Fibroblast of the aortic adventitia (primary cell): ENCODE results near the gene FSTL1. TPM values are rescaled to one million over a fixed set of nuclear protein-coding genes. Genes with fewer than 3 reads are reported as not detected.
A peak's percentile ranks its signal among the peaks of the same experiment; 100 is the strongest.

ENCODE experiments used
- DNase-seq: peaks from one replicate; pipeline ENCODE4 v3.0.0-alpha.2; 2010; ENCODE audit warnings: low read depth
- H3K4me3 ChIP-seq: 2 replicates; pipeline ENCODE4 v1.5.1; 2011; ENCODE audit warnings: low read depth, mild to moderate bottlenecking, control low read depth, low read length, moderate library complexity
- CTCF ChIP-seq: IDR thresholded peaks from 2 replicates; pipeline ENCODE4 v1.5.1; 2011; ENCODE audit warnings: mild to moderate bottlenecking, low read length, control low read depth, inconsistent platforms; ENCODE audit not compliant: insufficient read depth
- total RNA-seq: library from RNA; depleted of rRNA; stranded (reverse); fragments of >200 nt; gene quantifications from 2 replicates; pipeline ENCODE4 v1.2.3, GENCODE V29; 2012; ENCODE audit warnings: low replicate concordance

Gene FSTL1
- total RNA-seq, 1 donor = 765 TPM

- H3K4me3 ChIP-seq = no peak overlapping the region
- no peak for DNase-seq
- TF ChIP-seq CTCF = no peak
These were observed 23.3 kb upstream of the FSTL1 start for GRCh38 chr3:120473896-120474675.

DNA sequence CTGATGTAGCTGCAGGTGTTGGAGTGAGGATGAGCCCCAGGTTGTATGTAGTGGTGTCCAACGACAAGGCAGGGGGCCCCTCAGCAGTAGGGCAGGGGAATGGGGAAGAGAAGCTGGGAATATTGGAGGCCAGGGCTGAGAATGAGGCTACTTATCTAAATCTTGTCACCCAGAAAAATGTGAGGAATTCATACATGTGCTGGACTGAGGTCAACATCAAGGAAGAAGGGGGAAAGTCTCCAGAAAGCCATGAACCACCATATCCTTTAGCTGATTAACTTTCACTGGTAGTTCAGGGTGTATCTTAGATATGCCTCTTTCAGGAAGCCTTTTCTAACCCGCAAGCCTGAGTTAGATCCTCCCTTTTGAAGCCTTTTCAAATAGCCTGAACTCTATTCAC, 22.6 kb upstream of the FSTL1 start:
- peak; percentile 39 for DNase-seq
- no peak overlapping the region for H3K4me3 ChIP-seq
- TF ChIP-seq CTCF = no peak

DNA sequence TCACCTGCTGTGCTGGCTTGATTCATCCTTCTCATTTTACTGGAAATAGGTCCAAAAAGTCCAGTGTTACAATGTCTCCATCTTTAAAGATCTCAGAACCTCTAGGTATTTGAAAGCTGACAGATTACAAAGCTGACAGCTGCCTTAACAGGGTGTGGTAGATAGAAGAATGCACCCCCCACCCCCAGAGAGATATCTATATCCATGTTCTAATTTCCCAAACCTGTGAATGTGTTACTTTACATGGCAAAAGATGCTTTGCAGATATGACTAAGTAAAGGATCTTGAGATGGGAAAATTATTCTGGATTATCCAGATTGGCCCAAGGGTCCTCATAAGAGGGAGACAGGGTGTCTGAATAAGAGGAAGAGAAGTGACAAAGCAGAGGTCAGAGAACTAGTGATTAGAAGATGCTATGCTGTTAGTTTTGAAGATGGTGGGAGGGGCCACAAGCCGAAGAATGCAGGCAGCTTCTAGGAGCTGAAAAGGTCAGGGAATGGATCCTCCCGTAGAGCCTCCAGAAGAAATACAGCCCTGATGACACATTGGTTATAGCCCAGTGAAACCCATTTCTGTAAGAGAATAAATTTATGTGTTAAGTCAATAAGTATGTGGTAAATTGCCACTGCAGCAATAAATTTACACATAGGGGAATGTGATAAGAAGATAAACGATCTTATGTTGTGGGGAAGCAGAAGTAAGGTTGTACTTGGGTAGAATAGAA, 21.5 kb upstream of the FSTL1 start:
- TF ChIP-seq CTCF = no peak
- DNase-seq = no peak
- no peak overlapping the region for H3K4me3 ChIP-seq

- peak; percentile 67 for DNase-seq
- no peak for TF ChIP-seq CTCF
- no peak overlapping the region for H3K4me3 ChIP-seq
These were observed 20.9 kb upstream of the FSTL1 start for GRCh38 chr3:120471643-120472042.

DNA sequence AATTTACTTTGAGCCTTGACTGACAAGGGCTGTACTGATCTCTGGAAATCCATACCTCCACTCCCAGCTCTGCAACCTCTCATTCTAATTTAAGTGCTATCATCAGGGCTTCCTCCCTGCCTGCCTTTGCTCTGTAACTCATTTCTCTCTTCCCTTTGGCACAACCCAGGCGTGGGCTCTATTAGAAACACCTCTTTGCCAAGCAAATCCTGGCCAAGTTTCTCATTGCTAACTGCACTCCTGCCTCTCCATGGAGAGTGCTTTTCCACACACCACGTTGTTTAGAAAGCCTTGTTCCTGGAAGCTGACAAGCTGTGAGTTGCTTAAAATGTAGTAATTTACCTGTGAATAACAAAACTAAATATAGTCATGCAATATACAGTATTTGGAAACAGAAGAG, 20.1 kb upstream of the FSTL1 start:
- TF ChIP-seq CTCF = no peak
- no peak overlapping the region for H3K4me3 ChIP-seq
- DNase-seq = peak; percentile 55

- no peak for TF ChIP-seq CTCF
- DNase-seq = peak; percentile 51
- no peak overlapping the region for H3K4me3 ChIP-seq
These were observed 19.1 kb upstream of the FSTL1 start for GRCh38 chr3:120469882-120470301.
